HCT116 (cell line): ENCODE measurements around the gene ATP6V1E1. TPM values are rescaled to one million over a fixed set of nuclear protein-coding genes. Genes with fewer than 3 reads are reported as not detected.

ENCODE experiments used
- ATAC-seq: fragments of 200-7000 bp; cut with Tn5 transposase; 2 replicates; pipeline ENCODE4 v1.9.1; 2020; ENCODE audit warnings: mild to moderate bottlenecking, moderate library complexity
- BruUV-seq: library from RNA; stranded (reverse); fragments of 400-500 nt; replicated peaks from 2 replicates; lab custom pipeline; 2021; lab: Mats Ljungman, UMichigan
- CTCF ChIA-PET: fragments of 300-600 bp; sonication (Branson Sonifier 250); formaldehyde crosslinking; loops from one replicate; lab custom pipeline; 2021; ENCODE audit warnings: antibody characterized with exemption; lab: Charles Lee
- POLR2A ChIA-PET: fragments of 300-600, 350-600 bp; sonication (Branson Sonifier 250); formaldehyde crosslinking; loops from one replicate; lab custom pipeline; 2021; ENCODE audit warnings: antibody characterized with exemption; lab: Charles Lee
- RAD21 ChIA-PET, 2 experiments: fragments of 300-600 bp; sonication (Branson Sonifier 250); formaldehyde crosslinking; loops; one replicate each; lab custom pipeline; 2023; ENCODE audit warnings: low total read pairs in 2 of 2; ENCODE audit not compliant: uncharacterized antibody in 2 of 2, unreplicated experiment in 2 of 2, low non-redundant PET in 1 of 2; lab: Charles Lee
- DNase-seq: peaks from one replicate; pipeline ENCODE4 v3.0.0-alpha.2; 2010; ENCODE audit warnings: low read depth, low spot score
- H2AFZ ChIP-seq: fragments of 200-600 bp; shearing (Covaris generic), sonication (generic); 2 replicates; pipeline ENCODE4 v1.6.1; 2017; ENCODE audit warnings: low read depth, mixed run types, mixed read lengths, antibody characterized with exemption, low read length; ENCODE audit not compliant: poor library complexity, severe bottlenecking
- H3K27ac ChIP-seq: 2 replicates; pipeline ENCODE4 v1.5.1; 2012; ENCODE audit warnings: low read depth, low read length
- H3K27me3 ChIP-seq: fragments of 200-600 bp; sonication (generic); 2 replicates; pipeline ENCODE4 v1.6.1; 2016; ENCODE audit warnings: mixed run types, low read length, mixed read lengths; ENCODE audit not compliant: insufficient read depth
- H3K36me3 ChIP-seq, 2 experiments: fragments of 200-500 bp in 1 of 2; fragments of 200-600 bp in 1 of 2; sonication (Bioruptor generic) in 1 of 2; sonication (generic) in 1 of 2; 2 replicates each; pipeline versions ENCODE4 v1.5.1 to v1.6.1; 2014 to 2016; ENCODE audit warnings: low read length in 2 of 2, inconsistent platforms in 1 of 2, mixed read lengths in 1 of 2, mixed run types in 1 of 2; ENCODE audit not compliant: insufficient read depth in 2 of 2, control insufficient read depth in 1 of 2
- H3K4me1 ChIP-seq, 2 experiments: fragments of 200-600 bp in 1 of 2; sonication (generic) in 1 of 2; 2 replicates each; pipeline versions ENCODE4 v1.5.1 to v1.6.1; 2012 to 2017; ENCODE audit warnings: low read length in 2 of 2, inconsistent platforms in 1 of 2, mild to moderate bottlenecking in 1 of 2, mixed read lengths in 1 of 2, mixed run types in 1 of 2, moderate library complexity in 1 of 2; ENCODE audit not compliant: insufficient read depth in 2 of 2, control insufficient read depth in 1 of 2
- H3K4me2 ChIP-seq: fragments of 200-600 bp; sonication (generic); 2 replicates; pipeline ENCODE4 v1.6.1; 2017; ENCODE audit warnings: mixed run types, low read length, mixed read lengths
- H3K4me3 ChIP-seq, 2 experiments: fragments of 200-600 bp in 1 of 2; sonication (generic) in 1 of 2; replicated peaks in 1 of 2; 2 replicates each; pipeline ENCODE4 v1.5.1; 2011 to 2016; ENCODE audit warnings: low read length in 2 of 2, control low read depth in 1 of 2, low read depth in 1 of 2, mild to moderate bottlenecking in 1 of 2, mixed read lengths in 1 of 2, mixed run types in 1 of 2
- H3K79me2 ChIP-seq: fragments of 200-600 bp; sonication (generic); 2 replicates; pipeline ENCODE4 v1.6.1; 2017; ENCODE audit warnings: mild to moderate bottlenecking, mixed run types, low read length, moderate library complexity, mixed read lengths; ENCODE audit not compliant: insufficient read depth
- H3K9ac ChIP-seq: fragments of 200-600 bp; sonication (generic); 2 replicates; pipeline ENCODE4 v1.6.1; 2016; ENCODE audit warnings: low read length, mixed read lengths
- H3K9me2 ChIP-seq: fragments of 200-600 bp; sonication (generic), shearing (Covaris generic); 2 replicates; pipeline ENCODE4 v1.6.1; 2017; ENCODE audit warnings: mixed run types, mild to moderate bottlenecking, moderate library complexity; ENCODE audit not compliant: insufficient read depth
- H3K9me3 ChIP-seq, 2 experiments: fragments of 200-500 bp in 1 of 2; fragments of 200-600 bp in 1 of 2; sonication (Bioruptor generic) in 1 of 2; sonication (generic) in 1 of 2; 2 replicates each; pipeline ENCODE4 v1.6.1; 2014 to 2017; ENCODE audit warnings: low read length in 2 of 2, mixed read lengths in 2 of 2, inconsistent platforms in 1 of 2, low read depth in 1 of 2, mild to moderate bottlenecking in 1 of 2, mixed run types in 1 of 2, moderate library complexity in 1 of 2; ENCODE audit not compliant: control insufficient read depth in 1 of 2, insufficient read depth in 1 of 2
- H4K20me1 ChIP-seq: fragments of 200-600 bp; sonication (generic), shearing (Covaris generic); 2 replicates; pipeline ENCODE4 v1.6.1; 2017; ENCODE audit warnings: mixed run types, mild to moderate bottlenecking, moderate library complexity; ENCODE audit not compliant: insufficient read depth
- ATF3 ChIP-seq: IDR thresholded peaks from 2 replicates; pipeline ENCODE4 v1.6.1; 2012
- CEBPB ChIP-seq: IDR thresholded peaks from 2 replicates; pipeline ENCODE4 v1.6.1; 2012; ENCODE audit warnings: low read depth
- EGR1 ChIP-seq: IDR thresholded peaks from 2 replicates; pipeline ENCODE4 v1.6.1; 2012; ENCODE audit warnings: low read depth
- EZH2 ChIP-seq: fragments of 200-600 bp; sonication (generic); IDR thresholded peaks from 2 replicates; pipeline ENCODE4 v1.6.1; 2017; ENCODE audit warnings: antibody characterized with exemption, mixed run types
- FOSL1 ChIP-seq: IDR thresholded peaks from 2 replicates; pipeline ENCODE4 v1.6.1; 2012; ENCODE audit warnings: low read depth
- JUND ChIP-seq: IDR thresholded peaks from 2 replicates; pipeline ENCODE4 v1.6.1; 2012
- MAX ChIP-seq: IDR thresholded peaks from 2 replicates; pipeline ENCODE4 v1.6.1; 2012
- POLR2A ChIP-seq: IDR thresholded peaks from 2 replicates; pipeline ENCODE4 v1.7.0; 2011; ENCODE audit warnings: borderline replicate concordance; ENCODE audit not compliant: insufficient read depth, insufficient read length; ENCODE audit errors: extremely low read depth
- POLR2AphosphoS5 ChIP-seq: IDR thresholded peaks from 2 replicates; pipeline ENCODE4 v1.6.1; 2011; ENCODE audit warnings: mild to moderate bottlenecking, low read depth, low read length, moderate library complexity
- RAD21 ChIP-seq: IDR thresholded peaks from 2 replicates; pipeline ENCODE4 v1.6.1; 2012; ENCODE audit warnings: low read depth, mild to moderate bottlenecking
- REST ChIP-seq: IDR thresholded peaks from 2 replicates; pipeline ENCODE4 v1.6.1; 2012; ENCODE audit warnings: low read depth
- SIN3A ChIP-seq: IDR thresholded peaks from 2 replicates; pipeline ENCODE4 v1.6.1; 2012; ENCODE audit warnings: low read depth
- SP1 ChIP-seq: IDR thresholded peaks from 2 replicates; pipeline ENCODE4 v1.6.1; 2012; ENCODE audit warnings: low read depth
- SRF ChIP-seq: IDR thresholded peaks from 2 replicates; pipeline ENCODE4 v1.6.1; 2012; ENCODE audit warnings: low read depth
- ZFX ChIP-seq: fragments of 450-650 bp; IDR thresholded peaks from 2 replicates; pipeline ENCODE4 v1.6.1; 2017
- ZNF274 ChIP-seq: fragments of 200-500 bp; sonication (Bioruptor generic); IDR thresholded peaks from 2 replicates; pipeline ENCODE4 v1.6.1; 2014; ENCODE audit warnings: mild to moderate bottlenecking, low read depth, low read length, inconsistent platforms
- intact Hi-C: fragments of 100-400 bp; cut with micrococcal nuclease; formaldehyde crosslinking; loops from 2 replicates; pipeline ENCODE4 v1.10.0; 2022
- total RNA-seq: library from RNA; stranded (reverse); gene quantifications from one replicate; pipeline ENCODE4 v1.2.1, GENCODE V29; 2021; ENCODE audit not compliant: unreplicated experiment
- TF ChIP-seq, protein P1 (sequence below), 3 experiments: fragments of 200-600 bp in 1 of 3; sonication (generic) in 1 of 3; IDR thresholded peaks in 2 of 3; conservative IDR thresholded peaks in 1 of 3; 2 replicates each; pipeline ENCODE4 v1.5.1; 2012 to 2017; ENCODE audit warnings: low read depth in 2 of 3, low read length in 2 of 3, antibody characterized with exemption in 1 of 3, borderline replicate concordance in 1 of 3, control low read depth in 1 of 3, mild to moderate bottlenecking in 1 of 3, mixed read lengths in 1 of 3, mixed run types in 1 of 3, moderate library complexity in 1 of 3; ENCODE audit not compliant: insufficient read depth in 1 of 3

Gene ATP6V1E1
- total RNA-seq, 1 experiment from 2014 or later, result 107 TPM

DNA sequence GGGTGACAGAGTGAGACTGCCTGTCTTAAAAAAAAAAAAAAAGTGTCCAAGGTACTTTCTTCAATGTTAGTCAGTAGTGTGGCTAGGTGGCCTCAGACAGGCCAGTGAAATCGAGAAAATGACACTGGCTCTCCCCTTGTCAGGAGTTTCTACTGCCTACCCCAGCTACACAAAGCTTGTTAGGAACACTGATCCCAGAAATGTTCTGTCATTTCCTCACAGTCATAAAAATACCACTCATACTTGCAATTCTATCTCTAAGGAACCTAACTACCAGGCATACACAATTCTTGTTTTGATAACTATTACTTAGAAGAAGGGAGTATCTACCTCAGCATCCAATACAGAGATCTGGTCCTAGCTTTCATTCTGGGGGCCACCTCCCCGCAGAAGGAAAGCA lies 31.3 kb downstream of the ATP6V1E1 start (continued):
- no peak for TF ChIP-seq ZNF274
- TF ChIP-seq, all 23 proteins: peak for 0

DNA sequence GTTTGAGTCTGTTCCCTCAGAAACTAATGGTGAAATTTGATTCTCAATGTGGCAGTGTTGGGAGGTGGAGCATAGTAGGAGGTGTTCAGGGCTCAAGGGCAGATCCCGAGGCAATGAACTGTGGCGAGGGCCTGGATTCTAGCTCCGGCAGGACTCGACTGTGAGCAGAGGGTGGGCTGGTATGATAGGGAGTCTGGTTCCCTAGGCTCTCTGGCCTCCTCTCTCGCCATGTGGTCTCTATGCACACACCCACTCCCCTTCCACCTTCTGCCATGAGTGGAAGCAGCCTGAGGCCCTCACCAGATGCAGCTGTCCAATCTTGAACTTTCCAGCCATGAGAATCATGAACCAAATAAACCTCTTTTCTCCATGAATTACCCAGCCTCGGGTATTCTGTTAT lies 32.3 kb downstream of the ATP6V1E1 start:
- ATAC-seq (no peak), DNase-seq (no peak)
- no peak overlapping the region for H3K4me2 ChIP-seq
- RAD21 ChIA-PET, result no interaction called here
- no peak overlapping the region for H3K9ac ChIP-seq
- no peaks in the 10 kb centered on the region for H3K9me3 ChIP-seq
- H4K20me1 ChIP-seq, result no peaks in the 10 kb centered on the region
- H3K27ac ChIP-seq, result no peak overlapping the region
- H3K9me2 ChIP-seq, result no peaks in the 10 kb centered on the region
- peaks cover 41 to 50% of the 10 kb centered on the region in 2 experiments; a peak in 3 of 4 replicates for H3K36me3 ChIP-seq
- peaks cover 0 to 5% of the 10 kb centered on the region in 2 experiments; a peak in 2 of 4 replicates for H3K4me1 ChIP-seq
- TF ChIP-seq EGR1 (no peak), POLR2AphosphoS5 (no peak), CEBPB (no peak), SIN3A (no peak), MAX (no peak), ZFX (no peak), REST (no peak), EZH2 (no peak), SP1 (no peak), ATF3 (no peak), POLR2A (no peak), RAD21 (no peak), SRF (no peak), JUND (no peak), FOSL1 (no peak)
- TF ChIP-seq, protein P1, sequence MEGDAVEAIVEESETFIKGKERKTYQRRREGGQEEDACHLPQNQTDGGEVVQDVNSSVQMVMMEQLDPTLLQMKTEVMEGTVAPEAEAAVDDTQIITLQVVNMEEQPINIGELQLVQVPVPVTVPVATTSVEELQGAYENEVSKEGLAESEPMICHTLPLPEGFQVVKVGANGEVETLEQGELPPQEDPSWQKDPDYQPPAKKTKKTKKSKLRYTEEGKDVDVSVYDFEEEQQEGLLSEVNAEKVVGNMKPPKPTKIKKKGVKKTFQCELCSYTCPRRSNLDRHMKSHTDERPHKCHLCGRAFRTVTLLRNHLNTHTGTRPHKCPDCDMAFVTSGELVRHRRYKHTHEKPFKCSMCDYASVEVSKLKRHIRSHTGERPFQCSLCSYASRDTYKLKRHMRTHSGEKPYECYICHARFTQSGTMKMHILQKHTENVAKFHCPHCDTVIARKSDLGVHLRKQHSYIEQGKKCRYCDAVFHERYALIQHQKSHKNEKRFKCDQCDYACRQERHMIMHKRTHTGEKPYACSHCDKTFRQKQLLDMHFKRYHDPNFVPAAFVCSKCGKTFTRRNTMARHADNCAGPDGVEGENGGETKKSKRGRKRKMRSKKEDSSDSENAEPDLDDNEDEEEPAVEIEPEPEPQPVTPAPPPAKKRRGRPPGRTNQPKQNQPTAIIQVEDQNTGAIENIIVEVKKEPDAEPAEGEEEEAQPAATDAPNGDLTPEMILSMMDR (IDR thresholded peaks at IDR 0.05 in 2 of 3, conservative IDR thresholded peaks at IDR 0.05 in 1 of 3; ENCODE audit: borderline replicate concordance in 1 of 3, insufficient read depth in 1 of 3, low read depth in 2 of 3, low read length in 2 of 3), result no peak
- TF ChIP-seq, all 23 proteins: peak for 0
- Histone ChIP-seq H2AFZ (no peak overlapping the region), H3K79me2 (no peaks in the 10 kb centered on the region), H3K4me3 (no peak overlapping the region), H3K27me3 (no peaks in the 10 kb centered on the region)
- POLR2A ChIA-PET, result no interaction called here
- CTCF ChIA-PET, result no interaction called here
- no TSS peak for BruUV-seq
- intact Hi-C loops, result no loop called here
